Measurements from ENCODE around the gene ALPI.
"Not testable (repeated sequence)": the region's sequence is repeated elsewhere in the genome, so short reads cannot be mapped to it uniquely, and the experiment has no call there.

ALPI gene

GRCh38 chr2:232420463-232421188, 35.3 kb upstream of the ALPI start:
- no peak for DNase-seq (ENCODE audit: low spot score)

GRCh38 chr2:232421189-232421785, 34.7 kb upstream of the ALPI start:
- DNase-seq (ENCODE audit: low spot score), result no peak

GRCh38 chr2:232422051-232422450, 33.9 kb upstream of the ALPI start:
- DNase-seq (ENCODE audit: low spot score), result no peak

GRCh38 chr2:232422996-232423395, 33.0 kb upstream of the ALPI start:
- DNase-seq (ENCODE audit: low spot score), result not testable (repeated sequence)

GRCh38 chr2:232423407-232423806, 32.5 kb upstream of the ALPI start:
- DNase-seq (ENCODE audit: low spot score), result not testable (repeated sequence)

- no peak for DNase-seq (ENCODE audit: low spot score)
Observed at GRCh38 chr2:232431705-232432590, 24.0 kb upstream of the ALPI start.

- no peak for DNase-seq (ENCODE audit: low spot score)
Observed at GRCh38 chr2:232432598-232433184, 23.3 kb upstream of the ALPI start.

GRCh38 chr2:232433622-232434021, 22.3 kb upstream of the ALPI start:
- DNase-seq (ENCODE audit: low spot score), result not testable (repeated sequence)

GRCh38 chr2:232434091-232434490, 21.9 kb upstream of the ALPI start:
- no peak for DNase-seq (ENCODE audit: low spot score)

GRCh38 chr2:232434563-232435374, 21.2 kb upstream of the ALPI start:
- no peak for DNase-seq (ENCODE audit: low spot score)

GRCh38 chr2:232435375-232435648, 20.6 kb upstream of the ALPI start:
- DNase-seq (ENCODE audit: low spot score), result no peak

GRCh38 chr2:232435805-232436204, 20.1 kb upstream of the ALPI start:
- no peak for DNase-seq (ENCODE audit: low spot score)

- no peak for DNase-seq (ENCODE audit: low spot score)
Observed at GRCh38 chr2:232436381-232437194, 19.4 kb upstream of the ALPI start.

- DNase-seq (ENCODE audit: low spot score), result no peak
Observed at GRCh38 chr2:232437195-232437571, 18.8 kb upstream of the ALPI start.

- DNase-seq (ENCODE audit: low spot score), result no peak
Observed at GRCh38 chr2:232438091-232438490, 17.9 kb upstream of the ALPI start.

- DNase-seq (ENCODE audit: low spot score), result peak; percentile 12
Observed at GRCh38 chr2:232438951-232439757, 16.8 kb upstream of the ALPI start.

GRCh38 chr2:232439758-232440135, 16.2 kb upstream of the ALPI start:
- DNase-seq (ENCODE audit: low spot score), result no peak

GRCh38 chr2:232440220-232441018, 15.5 kb upstream of the ALPI start:
- DNase-seq (ENCODE audit: low spot score), result peak; percentile 56

GRCh38 chr2:232441147-232441651, 14.8 kb upstream of the ALPI start:
- DNase-seq (ENCODE audit: low spot score), result no peak
